OCI-LY3 (cell line): ENCODE data around the gene FRMD4A.

Experiments
- H2AFZ ChIP-seq: fragments of 200-600, 300-600 bp; shearing (Covaris generic); 2 replicates; pipeline ENCODE4 v1.6.0; 2014; ENCODE audit warnings: antibody characterized with exemption, low read depth, low read length
- H3K27ac ChIP-seq: fragments of 200-600, 300-600 bp; sonication (generic); 2 replicates; pipeline ENCODE4 v1.5.1; 2014; ENCODE audit warnings: mild to moderate bottlenecking, low read length, moderate library complexity, mixed read lengths
- H3K27me3 ChIP-seq: fragments of 200-600, 300-600 bp; sonication (generic); 2 replicates; pipeline ENCODE4 v1.6.1; 2014; ENCODE audit warnings: low read depth, low read length, mixed read lengths
- H3K36me3 ChIP-seq: fragments of 200-600, 300-600 bp; sonication (generic); replicated peaks from 2 replicates; pipeline ENCODE3; 2014; ENCODE audit warnings: low read depth, low read length, mixed read lengths
- H3K4me1 ChIP-seq: fragments of 300-600, 200-600 bp; sonication (generic); 2 replicates; pipeline ENCODE4 v1.6.1; 2014; ENCODE audit warnings: low read length, mixed read lengths
- H3K4me2 ChIP-seq: fragments of 200-600, 300-600 bp; sonication (generic); 2 replicates; pipeline ENCODE4 v1.6.1; 2014; ENCODE audit warnings: low read length, mixed read lengths
- H3K4me3 ChIP-seq: fragments of 300-600, 200-600 bp; sonication (generic); 2 replicates; pipeline ENCODE4 v1.5.1; 2014; ENCODE audit warnings: antibody characterized with exemption, mild to moderate bottlenecking, low read length, moderate library complexity
- H3K79me2 ChIP-seq: fragments of 300-600, 200-600 bp; shearing (Covaris generic); 2 replicates; pipeline ENCODE4 v1.6.1; 2014; ENCODE audit warnings: mild to moderate bottlenecking, low read length, mixed read lengths
- H3K9ac ChIP-seq: fragments of 300-600, 200-600 bp; shearing (Covaris generic); 2 replicates; pipeline ENCODE4 v1.6.0; 2014; ENCODE audit warnings: mild to moderate bottlenecking, low read length, moderate library complexity
- H3K9me3 ChIP-seq: fragments of 200-600, 300-600 bp; shearing (Covaris generic); 2 replicates; pipeline ENCODE4 v1.6.1; 2014; ENCODE audit warnings: low read length, mixed read lengths; ENCODE audit not compliant: insufficient read depth
- H4K20me1 ChIP-seq: fragments of 200-600, 300-600 bp; sonication (generic); 2 replicates; pipeline ENCODE4 v1.6.1; 2016; ENCODE audit warnings: low read length, mixed read lengths; ENCODE audit not compliant: insufficient read depth
- EZH2phosphoT487 ChIP-seq: fragments of 200-600 bp; shearing (Covaris generic); IDR thresholded peaks from 2 replicates; pipeline ENCODE4 v1.6.1; 2018; ENCODE audit warnings: antibody characterized with exemption, mixed run types, low read depth
- TF ChIP-seq, protein P1 (sequence below): fragments of 200-600, 300-600 bp; sonication (generic); IDR thresholded peaks from 2 replicates; pipeline ENCODE4 v1.5.1; 2014; ENCODE audit warnings: antibody characterized with exemption, low read length, low read depth

FRMD4A gene

DNA sequence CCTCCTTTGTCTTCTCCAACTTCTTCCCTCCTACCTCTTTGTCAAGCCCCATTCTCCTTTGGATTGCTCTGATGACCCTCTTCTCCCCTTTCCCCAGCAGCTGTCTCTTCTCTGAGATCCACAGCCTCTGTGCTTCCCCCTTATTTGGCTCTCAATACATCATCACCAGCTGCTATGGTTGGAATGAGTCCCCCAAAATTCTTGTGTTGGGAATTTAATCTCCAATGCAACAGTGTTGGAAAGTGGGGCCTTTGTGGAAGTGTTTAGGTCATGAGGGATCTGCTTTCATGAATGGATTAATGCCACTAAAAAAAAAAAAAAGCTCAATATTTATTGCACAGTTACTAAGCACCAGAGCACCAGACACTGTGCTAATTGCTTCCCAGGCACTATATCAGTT lies 39.2 kb upstream of the FRMD4A start:
- Histone ChIP-seq H3K4me1 (no peaks in the 10 kb centered on the region), H3K9ac (no peak overlapping the region), H4K20me1 (no peaks in the 10 kb centered on the region), H3K4me2 (no peak overlapping the region), H3K9me3 (no peaks in the 10 kb centered on the region), H3K27me3 (peaks cover 14% of the 10 kb centered on the region; the same call in 1 of the 2 replicates), H3K27ac (no peak overlapping the region), H2AFZ (no peak overlapping the region), H3K36me3 (no peaks in the 10 kb centered on the region), H3K79me2 (no peaks in the 10 kb centered on the region), H3K4me3 (no peak overlapping the region)
- TF ChIP-seq EZH2phosphoT487 = no peak
- TF ChIP-seq, protein P1, sequence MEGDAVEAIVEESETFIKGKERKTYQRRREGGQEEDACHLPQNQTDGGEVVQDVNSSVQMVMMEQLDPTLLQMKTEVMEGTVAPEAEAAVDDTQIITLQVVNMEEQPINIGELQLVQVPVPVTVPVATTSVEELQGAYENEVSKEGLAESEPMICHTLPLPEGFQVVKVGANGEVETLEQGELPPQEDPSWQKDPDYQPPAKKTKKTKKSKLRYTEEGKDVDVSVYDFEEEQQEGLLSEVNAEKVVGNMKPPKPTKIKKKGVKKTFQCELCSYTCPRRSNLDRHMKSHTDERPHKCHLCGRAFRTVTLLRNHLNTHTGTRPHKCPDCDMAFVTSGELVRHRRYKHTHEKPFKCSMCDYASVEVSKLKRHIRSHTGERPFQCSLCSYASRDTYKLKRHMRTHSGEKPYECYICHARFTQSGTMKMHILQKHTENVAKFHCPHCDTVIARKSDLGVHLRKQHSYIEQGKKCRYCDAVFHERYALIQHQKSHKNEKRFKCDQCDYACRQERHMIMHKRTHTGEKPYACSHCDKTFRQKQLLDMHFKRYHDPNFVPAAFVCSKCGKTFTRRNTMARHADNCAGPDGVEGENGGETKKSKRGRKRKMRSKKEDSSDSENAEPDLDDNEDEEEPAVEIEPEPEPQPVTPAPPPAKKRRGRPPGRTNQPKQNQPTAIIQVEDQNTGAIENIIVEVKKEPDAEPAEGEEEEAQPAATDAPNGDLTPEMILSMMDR = no peak

DNA sequence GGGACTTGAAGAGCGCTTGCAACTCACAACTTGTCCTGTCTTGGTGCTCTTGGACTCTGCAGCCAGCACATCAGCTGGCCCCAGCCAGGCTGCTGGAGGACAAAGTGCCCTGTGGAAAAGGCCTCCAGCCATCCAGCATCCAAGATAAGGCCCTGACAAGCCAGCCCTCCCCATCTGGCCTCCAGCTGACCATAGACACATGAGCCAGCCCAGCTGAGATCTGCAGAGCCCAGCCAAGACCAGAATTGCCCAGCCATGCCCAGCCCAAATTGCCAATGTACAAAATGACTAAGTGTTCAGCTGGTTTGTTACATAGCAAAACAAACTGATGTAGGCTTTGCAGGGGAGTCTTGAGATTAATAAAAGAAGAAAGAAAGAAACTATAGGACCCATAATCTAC lies 36.0 kb upstream of the FRMD4A start:
- Histone ChIP-seq H3K4me1 (no peaks in the 10 kb centered on the region), H2AFZ (no peak overlapping the region), H3K36me3 (no peaks in the 10 kb centered on the region), H4K20me1 (no peaks in the 10 kb centered on the region), H3K4me2 (no peak overlapping the region), H3K27ac (no peak overlapping the region), H3K9me3 (no peaks in the 10 kb centered on the region), H3K4me3 (no peak overlapping the region), H3K27me3 (peaks cover 10% of the 10 kb centered on the region; the same call in 1 of the 2 replicates), H3K9ac (no peak overlapping the region), H3K79me2 (no peaks in the 10 kb centered on the region)
- TF ChIP-seq, protein P1 = no peak
- no peak for TF ChIP-seq EZH2phosphoT487

DNA sequence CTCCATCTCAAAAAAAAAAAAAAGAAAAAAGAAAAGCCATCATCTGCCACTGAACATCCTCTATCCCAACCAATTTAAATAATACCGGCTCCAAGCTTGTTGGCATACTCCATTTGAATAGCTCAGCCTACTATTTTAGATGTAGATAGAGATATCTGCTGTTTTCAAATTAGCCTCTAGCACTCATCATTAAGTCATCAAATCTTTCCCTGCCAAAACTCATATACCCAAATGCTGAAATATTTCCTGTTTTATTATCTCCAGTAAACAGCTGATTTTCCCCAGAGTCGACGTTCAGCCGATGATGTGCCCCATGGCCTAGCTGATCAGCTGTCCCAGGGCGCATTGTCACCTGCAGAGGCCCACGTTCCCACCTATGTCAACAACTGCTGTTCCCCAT lies 34.5 kb upstream of the FRMD4A start:
- Histone ChIP-seq H3K27me3 (peaks cover 18% of the 10 kb centered on the region), H4K20me1 (no peaks in the 10 kb centered on the region), H3K27ac (no peak overlapping the region), H3K4me2 (no peak overlapping the region), H3K4me1 (no peaks in the 10 kb centered on the region), H3K79me2 (no peaks in the 10 kb centered on the region), H3K9me3 (no peaks in the 10 kb centered on the region), H2AFZ (no peak overlapping the region), H3K9ac (no peak overlapping the region), H3K36me3 (no peaks in the 10 kb centered on the region), H3K4me3 (no peak overlapping the region)
- TF ChIP-seq, protein P1 = no peak
- no peak for TF ChIP-seq EZH2phosphoT487

DNA sequence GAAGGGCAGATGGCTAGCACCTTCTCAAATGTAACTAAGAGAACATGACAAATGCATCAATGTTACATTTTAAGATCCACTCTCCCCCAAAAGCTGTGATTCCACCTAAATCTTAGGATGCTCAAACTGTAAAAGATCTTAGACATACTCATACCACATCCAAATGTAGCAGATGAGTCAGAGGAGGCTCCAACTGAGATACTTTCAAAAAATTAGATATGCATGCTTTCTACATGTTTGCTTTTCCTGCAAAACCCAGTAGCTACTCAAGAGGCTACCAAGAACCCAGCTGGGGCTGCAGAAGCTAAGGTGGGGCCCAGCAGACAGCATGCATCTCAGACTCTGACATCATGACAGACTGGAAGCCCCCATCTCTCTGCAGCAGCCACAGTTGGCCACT lies 31.4 kb upstream of the FRMD4A start:
- TF ChIP-seq, protein P1 = no peak
- no peak for TF ChIP-seq EZH2phosphoT487
- no peak overlapping the region for H3K4me2 ChIP-seq
- no peak overlapping the region for H2AFZ ChIP-seq
- H3K79me2 ChIP-seq = no peaks in the 10 kb centered on the region
- H4K20me1 ChIP-seq = no peaks in the 10 kb centered on the region
- peaks cover 27% of the 10 kb centered on the region for H3K27me3 ChIP-seq
- H3K4me3 ChIP-seq = no peak overlapping the region
- H3K4me1 ChIP-seq = peaks cover 8% of the 10 kb centered on the region
- no peak overlapping the region for H3K27ac ChIP-seq
- no peaks in the 10 kb centered on the region for H3K9me3 ChIP-seq
- H3K9ac ChIP-seq = no peak overlapping the region
- H3K36me3 ChIP-seq = no peaks in the 10 kb centered on the region
